ENCODE results near the gene DENND2D.
A peak's percentile ranks its signal among the peaks of the same experiment; 100 is the strongest.

Gene DENND2D

GRCh38 chr1:111221633-111222291, 21.3 kb upstream of the DENND2D start:
- TF ChIP-seq CTCF (conservative IDR thresholded peaks at IDR 0.05; ENCODE audit: low read depth, low read length): no peak
- H3K4me3 ChIP-seq (ENCODE audit: low read depth, low read length): no peak overlapping the region
- peak; percentile 17 for DNase-seq (ENCODE audit: low read depth)

GRCh38 chr1:111221276-111221632, 20.8 kb upstream of the DENND2D start:
- TF ChIP-seq CTCF (conservative IDR thresholded peaks at IDR 0.05; ENCODE audit: low read depth, low read length): no peak
- no peak for DNase-seq (ENCODE audit: low read depth)
- H3K4me3 ChIP-seq (ENCODE audit: low read depth, low read length): no peak overlapping the region

- no peak for TF ChIP-seq CTCF (conservative IDR thresholded peaks at IDR 0.05; ENCODE audit: low read depth, low read length)
- H3K4me3 ChIP-seq (ENCODE audit: low read depth, low read length): no peak overlapping the region
- DNase-seq (ENCODE audit: low read depth): no peak
Measured at GRCh38 chr1:111220302-111220890, 19.9 kb upstream of the DENND2D start.

GRCh38 chr1:111219557-111220286, 19.3 kb upstream of the DENND2D start:
- no peak overlapping the region for H3K4me3 ChIP-seq (ENCODE audit: low read depth, low read length)

GRCh38 chr1:111218701-111219556, 18.5 kb upstream of the DENND2D start:
- no peak for TF ChIP-seq CTCF (conservative IDR thresholded peaks at IDR 0.05; ENCODE audit: low read depth, low read length)
- no peak overlapping the region for H3K4me3 ChIP-seq (ENCODE audit: low read depth, low read length)
- DNase-seq (ENCODE audit: low read depth): no peak

More at GRCh38 chr1:111219557-111220286, 19.3 kb upstream of the DENND2D start:
- TF ChIP-seq CTCF (conservative IDR thresholded peaks at IDR 0.05; ENCODE audit: low read depth, low read length): no peak
- DNase-seq (ENCODE audit: low read depth): no peak

GRCh38 chr1:111217183-111217910, 16.9 kb upstream of the DENND2D start:
- TF ChIP-seq CTCF (conservative IDR thresholded peaks at IDR 0.05; ENCODE audit: low read depth, low read length): no peak
- no peak for DNase-seq (ENCODE audit: low read depth)
- H3K4me3 ChIP-seq (ENCODE audit: low read depth, low read length): no peak overlapping the region

Data from choroid plexus epithelial cell (primary cell).